ENCODE results near the gene KIF16B. TPM values are rescaled to one million over a fixed set of nuclear protein-coding genes. Genes with fewer than 3 reads are reported as not detected.

Gene KIF16B
- total and polyA plus RNA-seq, 10 of the 15 experiments (the other 5 are each of a cell fraction or from before 2014, with no cell fraction given), result 0.21 to 5.2 (median 3.0) TPM

DNA sequence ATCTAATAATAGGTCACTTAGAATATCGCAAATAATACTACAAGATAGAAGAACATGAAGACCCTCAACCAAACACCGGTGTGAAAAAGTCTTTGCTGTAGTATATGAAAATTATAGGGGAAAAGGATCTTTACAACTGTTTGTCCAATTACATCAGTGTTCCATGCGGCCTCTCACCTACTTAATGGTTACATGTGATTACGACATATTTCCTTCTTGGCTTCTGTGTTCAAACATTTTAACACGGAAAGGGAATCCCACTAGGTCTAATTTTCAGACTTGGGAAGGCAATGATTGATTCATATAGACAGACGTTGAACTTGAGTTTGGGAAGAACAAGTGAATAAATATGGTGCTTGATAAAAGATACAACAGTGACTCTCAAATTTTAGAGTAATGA, 273.4 kb downstream of the KIF16B start (continued):
- TF ChIP-seq, protein P1, sequence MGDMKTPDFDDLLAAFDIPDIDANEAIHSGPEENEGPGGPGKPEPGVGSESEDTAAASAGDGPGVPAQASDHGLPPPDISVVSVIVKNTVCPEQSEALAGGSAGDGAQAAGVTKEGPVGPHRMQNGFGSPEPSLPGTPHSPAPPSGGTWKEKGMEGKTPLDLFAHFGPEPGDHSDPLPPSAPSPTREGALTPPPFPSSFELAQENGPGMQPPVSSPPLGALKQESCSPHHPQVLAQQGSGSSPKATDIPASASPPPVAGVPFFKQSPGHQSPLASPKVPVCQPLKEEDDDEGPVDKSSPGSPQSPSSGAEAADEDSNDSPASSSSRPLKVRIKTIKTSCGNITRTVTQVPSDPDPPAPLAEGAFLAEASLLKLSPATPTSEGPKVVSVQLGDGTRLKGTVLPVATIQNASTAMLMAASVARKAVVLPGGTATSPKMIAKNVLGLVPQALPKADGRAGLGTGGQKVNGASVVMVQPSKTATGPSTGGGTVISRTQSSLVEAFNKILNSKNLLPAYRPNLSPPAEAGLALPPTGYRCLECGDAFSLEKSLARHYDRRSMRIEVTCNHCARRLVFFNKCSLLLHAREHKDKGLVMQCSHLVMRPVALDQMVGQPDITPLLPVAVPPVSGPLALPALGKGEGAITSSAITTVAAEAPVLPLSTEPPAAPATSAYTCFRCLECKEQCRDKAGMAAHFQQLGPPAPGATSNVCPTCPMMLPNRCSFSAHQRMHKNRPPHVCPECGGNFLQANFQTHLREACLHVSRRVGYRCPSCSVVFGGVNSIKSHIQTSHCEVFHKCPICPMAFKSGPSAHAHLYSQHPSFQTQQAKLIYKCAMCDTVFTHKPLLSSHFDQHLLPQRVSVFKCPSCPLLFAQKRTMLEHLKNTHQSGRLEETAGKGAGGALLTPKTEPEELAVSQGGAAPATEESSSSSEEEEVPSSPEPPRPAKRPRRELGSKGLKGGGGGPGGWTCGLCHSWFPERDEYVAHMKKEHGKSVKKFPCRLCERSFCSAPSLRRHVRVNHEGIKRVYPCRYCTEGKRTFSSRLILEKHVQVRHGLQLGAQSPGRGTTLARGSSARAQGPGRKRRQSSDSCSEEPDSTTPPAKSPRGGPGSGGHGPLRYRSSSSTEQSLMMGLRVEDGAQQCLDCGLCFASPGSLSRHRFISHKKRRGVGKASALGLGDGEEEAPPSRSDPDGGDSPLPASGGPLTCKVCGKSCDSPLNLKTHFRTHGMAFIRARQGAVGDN (IDR thresholded peaks at IDR 0.05), result no peak
- TF ChIP-seq ZBED1 (IDR thresholded peaks at IDR 0.05; ENCODE audit: borderline replicate concordance) (no peak), NFYB (IDR thresholded peaks at IDR 0.05; ENCODE audit: insufficient read depth, low read depth, low read length) (no peak), HDAC2 (IDR thresholded peaks at IDR 0.05) (no peak), CREB1 (IDR thresholded peaks at IDR 0.05; ENCODE audit: low read depth) (no peak), NRF1 (conservative IDR thresholded peaks at IDR 0.05; ENCODE audit: low read depth, low read length) (no peak)
- TF ChIP-seq, protein P2, sequence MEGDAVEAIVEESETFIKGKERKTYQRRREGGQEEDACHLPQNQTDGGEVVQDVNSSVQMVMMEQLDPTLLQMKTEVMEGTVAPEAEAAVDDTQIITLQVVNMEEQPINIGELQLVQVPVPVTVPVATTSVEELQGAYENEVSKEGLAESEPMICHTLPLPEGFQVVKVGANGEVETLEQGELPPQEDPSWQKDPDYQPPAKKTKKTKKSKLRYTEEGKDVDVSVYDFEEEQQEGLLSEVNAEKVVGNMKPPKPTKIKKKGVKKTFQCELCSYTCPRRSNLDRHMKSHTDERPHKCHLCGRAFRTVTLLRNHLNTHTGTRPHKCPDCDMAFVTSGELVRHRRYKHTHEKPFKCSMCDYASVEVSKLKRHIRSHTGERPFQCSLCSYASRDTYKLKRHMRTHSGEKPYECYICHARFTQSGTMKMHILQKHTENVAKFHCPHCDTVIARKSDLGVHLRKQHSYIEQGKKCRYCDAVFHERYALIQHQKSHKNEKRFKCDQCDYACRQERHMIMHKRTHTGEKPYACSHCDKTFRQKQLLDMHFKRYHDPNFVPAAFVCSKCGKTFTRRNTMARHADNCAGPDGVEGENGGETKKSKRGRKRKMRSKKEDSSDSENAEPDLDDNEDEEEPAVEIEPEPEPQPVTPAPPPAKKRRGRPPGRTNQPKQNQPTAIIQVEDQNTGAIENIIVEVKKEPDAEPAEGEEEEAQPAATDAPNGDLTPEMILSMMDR (IDR thresholded peaks at IDR 0.05 in 2 of 3, conservative IDR thresholded peaks at IDR 0.05 in 1 of 3; ENCODE audit: control insufficient read depth in 2 of 3, extremely low read depth in 1 of 3, insufficient read depth in 1 of 3, low read depth in 3 of 3, low read length in 3 of 3), result no peak
- TF ChIP-seq, protein P3, sequence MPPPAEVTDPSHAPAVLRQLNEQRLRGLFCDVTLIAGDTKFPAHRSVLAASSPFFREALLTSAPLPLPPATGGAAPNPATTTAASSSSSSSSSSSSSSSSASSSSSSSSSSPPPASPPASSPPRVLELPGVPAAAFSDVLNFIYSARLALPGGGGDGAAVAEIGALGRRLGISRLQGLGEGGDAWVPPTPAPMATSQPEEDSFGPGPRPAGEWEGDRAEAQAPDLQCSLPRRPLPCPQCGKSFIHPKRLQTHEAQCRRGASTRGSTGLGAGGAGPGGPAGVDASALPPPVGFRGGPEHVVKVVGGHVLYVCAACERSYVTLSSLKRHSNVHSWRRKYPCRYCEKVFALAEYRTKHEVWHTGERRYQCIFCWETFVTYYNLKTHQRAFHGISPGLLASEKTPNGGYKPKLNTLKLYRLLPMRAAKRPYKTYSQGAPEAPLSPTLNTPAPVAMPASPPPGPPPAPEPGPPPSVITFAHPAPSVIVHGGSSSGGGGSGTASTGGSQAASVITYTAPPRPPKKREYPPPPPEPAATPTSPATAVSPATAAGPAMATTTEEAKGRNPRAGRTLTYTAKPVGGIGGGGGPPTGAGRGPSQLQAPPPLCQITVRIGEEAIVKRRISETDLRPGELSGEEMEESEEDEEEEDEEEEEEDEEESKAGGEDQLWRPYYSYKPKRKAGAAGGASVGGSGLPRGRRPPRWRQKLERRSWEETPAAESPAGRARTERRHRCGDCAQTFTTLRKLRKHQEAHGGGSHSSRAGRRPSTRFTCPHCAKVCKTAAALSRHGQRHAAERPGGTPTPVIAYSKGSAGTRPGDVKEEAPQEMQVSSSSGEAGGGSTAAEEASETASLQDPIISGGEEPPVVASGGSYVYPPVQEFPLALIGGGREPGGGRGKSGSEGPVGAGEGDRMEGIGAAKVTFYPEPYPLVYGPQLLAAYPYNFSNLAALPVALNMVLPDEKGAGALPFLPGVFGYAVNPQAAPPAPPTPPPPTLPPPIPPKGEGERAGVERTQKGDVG (CRISPR knock-in tag; IDR thresholded peaks at IDR 0.05), result no peak
- TF ChIP-seq, protein P4, sequence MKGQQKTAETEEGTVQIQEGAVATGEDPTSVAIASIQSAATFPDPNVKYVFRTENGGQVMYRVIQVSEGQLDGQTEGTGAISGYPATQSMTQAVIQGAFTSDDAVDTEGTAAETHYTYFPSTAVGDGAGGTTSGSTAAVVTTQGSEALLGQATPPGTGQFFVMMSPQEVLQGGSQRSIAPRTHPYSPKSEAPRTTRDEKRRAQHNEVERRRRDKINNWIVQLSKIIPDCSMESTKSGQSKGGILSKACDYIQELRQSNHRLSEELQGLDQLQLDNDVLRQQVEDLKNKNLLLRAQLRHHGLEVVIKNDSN (IDR thresholded peaks at IDR 0.05; ENCODE audit: borderline replicate concordance, extremely low read length, insufficient read depth, low read depth, low read length), result no peak

Measured in GM12878 (cell line).